Neuron (in vitro differentiated cells): ENCODE results near the gene RABAC1.
"Not testable (repeated sequence)": the region's sequence is repeated elsewhere in the genome, so short reads cannot be mapped to it uniquely, and the experiment has no call there.

Source experiments
- H2AFZ ChIP-seq: one replicate; pipeline ENCODE4 v1.6.1; 2013; ENCODE audit warnings: low read depth, mild to moderate bottlenecking, inconsistent platforms, low read length, moderate library complexity
- H3K27me3 ChIP-seq: one replicate; pipeline ENCODE4 v1.6.1; 2013; ENCODE audit warnings: low read length; ENCODE audit not compliant: insufficient read depth
- H3K36me3 ChIP-seq: one replicate; pipeline ENCODE4 v1.6.1; 2013; ENCODE audit warnings: low read length; ENCODE audit not compliant: insufficient read depth
- H3K4me1 ChIP-seq: one replicate; pipeline ENCODE4 v1.6.1; 2013; ENCODE audit warnings: low read length; ENCODE audit not compliant: insufficient read depth
- H3K4me3 ChIP-seq: 2 replicates; pipeline ENCODE4 v1.5.1; 2013; ENCODE audit warnings: mild to moderate bottlenecking, low read length, moderate library complexity
- H3K9me3 ChIP-seq: one replicate; pipeline ENCODE4 v1.6.1; 2013; ENCODE audit warnings: low read length

RABAC1 gene

GRCh38 chr19:41918095-41918494, 41.0 kb downstream of the RABAC1 start:
- no peak overlapping the region for H3K4me3 ChIP-seq
- no peaks in the 10 kb centered on the region for H3K36me3 ChIP-seq
- peaks cover 61% of the 10 kb centered on the region for H3K27me3 ChIP-seq
- H3K4me1 ChIP-seq = no peaks in the 10 kb centered on the region
- H3K9me3 ChIP-seq = no peaks in the 10 kb centered on the region
- no peak overlapping the region for H2AFZ ChIP-seq

- no peaks in the 10 kb centered on the region for H3K9me3 ChIP-seq
- no peaks in the 10 kb centered on the region for H3K36me3 ChIP-seq
- H2AFZ ChIP-seq = no peak overlapping the region
- no peaks in the 10 kb centered on the region for H3K4me1 ChIP-seq
- peaks cover 60% of the 10 kb centered on the region for H3K27me3 ChIP-seq
- H3K4me3 ChIP-seq = no peak overlapping the region
These were observed 41.4 kb downstream of the RABAC1 start for GRCh38 chr19:41917676-41918075.

- no peaks in the 10 kb centered on the region for H3K4me1 ChIP-seq
- no peak overlapping the region for H2AFZ ChIP-seq
- H3K9me3 ChIP-seq = no peaks in the 10 kb centered on the region
- H3K4me3 ChIP-seq = no peak overlapping the region
- H3K36me3 ChIP-seq = no peaks in the 10 kb centered on the region
- peaks cover 61% of the 10 kb centered on the region for H3K27me3 ChIP-seq
These were observed 43.2 kb downstream of the RABAC1 start for GRCh38 chr19:41915776-41916414.

DNA sequence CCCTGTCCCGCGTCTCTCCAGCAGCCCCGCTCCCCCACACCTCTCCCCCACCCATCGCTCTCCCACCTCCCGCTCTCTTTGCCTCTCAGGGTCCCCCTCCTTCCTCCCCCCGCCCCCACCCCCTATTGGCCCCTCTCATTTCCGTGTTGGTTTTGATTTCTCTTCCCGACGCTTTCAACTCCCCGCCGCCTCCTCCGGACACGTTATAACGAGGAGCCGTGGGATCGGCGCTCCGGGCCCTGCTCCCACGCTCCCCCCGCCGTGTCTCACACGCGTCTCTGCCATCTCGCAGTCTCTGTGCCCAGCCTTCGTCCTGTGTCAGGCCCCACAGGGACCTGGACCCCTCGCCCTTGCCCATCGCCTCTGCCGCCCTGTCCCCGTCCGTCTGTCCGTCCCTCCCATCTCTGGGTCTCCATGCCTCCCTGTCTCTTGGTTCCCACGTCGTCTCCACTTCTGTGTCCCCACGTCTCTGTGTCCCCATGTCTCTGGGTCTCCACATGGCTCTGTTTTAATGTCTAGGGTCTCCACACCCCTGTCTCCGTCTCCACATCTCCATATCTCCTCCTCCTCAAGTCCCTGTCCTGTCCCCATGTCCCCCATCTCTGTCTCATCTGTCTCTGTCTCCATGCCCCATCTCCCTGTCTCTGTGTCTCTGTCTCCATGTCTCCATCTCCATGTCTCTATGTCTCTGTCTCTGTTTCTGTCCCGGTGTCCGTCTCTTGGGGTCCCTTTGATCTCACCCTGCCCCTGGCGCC, 43.9 kb downstream of the RABAC1 start:
- Histone ChIP-seq H2AFZ (no peak overlapping the region), H3K4me3 (no peak overlapping the region), H3K36me3 (no peaks in the 10 kb centered on the region), H3K4me1 (no peaks in the 10 kb centered on the region), H3K27me3 (peaks cover 55% of the 10 kb centered on the region), H3K9me3 (no peaks in the 10 kb centered on the region)

- H3K36me3 ChIP-seq, H3K9me3 ChIP-seq, H3K4me1 ChIP-seq, H3K4me3 ChIP-seq, H2AFZ ChIP-seq: not testable (repeated sequence)
- peaks cover 52% of the 10 kb centered on the region for H3K27me3 ChIP-seq
These were observed 44.7 kb downstream of the RABAC1 start for GRCh38 chr19:41914424-41914834.

DNA sequence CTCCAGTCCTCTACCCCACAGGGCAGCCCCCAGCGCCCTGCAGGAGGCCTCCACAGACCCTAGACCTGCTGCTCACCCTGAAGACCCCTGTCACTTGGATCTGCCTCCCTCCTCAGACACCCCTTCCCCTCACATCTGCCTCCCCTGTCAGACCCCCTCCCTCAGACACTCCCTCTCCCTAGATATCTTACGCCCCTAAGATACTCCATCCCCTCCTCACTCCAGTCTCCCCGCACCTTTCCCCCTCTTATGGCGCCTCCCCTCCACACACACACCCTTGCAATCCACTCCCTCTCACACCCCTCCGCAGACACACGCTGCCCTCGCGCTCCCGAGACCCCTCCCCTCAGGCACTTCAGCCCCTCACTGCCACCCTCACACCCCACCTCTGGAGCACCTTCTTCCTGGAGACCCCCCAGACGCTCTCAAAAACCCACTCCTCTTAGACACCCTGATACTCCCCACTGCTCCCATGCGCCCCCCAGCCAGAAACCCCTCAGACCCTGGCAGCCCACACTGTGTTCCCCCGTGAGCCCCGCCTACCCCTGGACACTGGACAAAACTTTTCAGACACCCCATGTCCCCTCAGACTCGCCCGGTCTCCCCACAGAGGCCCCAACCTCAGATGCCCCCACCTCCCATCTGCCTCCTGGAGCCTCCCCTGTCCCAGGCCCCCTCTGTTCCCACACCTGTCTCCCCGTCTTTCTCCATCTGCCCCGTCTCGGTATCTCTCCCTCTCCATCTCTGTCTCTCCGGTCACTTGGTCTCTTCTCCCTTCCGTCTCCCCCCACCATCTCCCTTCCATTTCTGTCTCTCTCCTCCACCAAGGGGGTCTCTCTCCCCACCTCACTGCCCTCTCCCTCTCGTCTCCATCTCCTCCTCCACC, 45.3 kb downstream of the RABAC1 start:
- H3K4me3 ChIP-seq = no peak overlapping the region
- H2AFZ ChIP-seq = no peak overlapping the region
- peaks cover 52% of the 10 kb centered on the region for H3K27me3 ChIP-seq
- H3K9me3 ChIP-seq = no peaks in the 10 kb centered on the region
- H3K36me3 ChIP-seq = no peaks in the 10 kb centered on the region
- H3K4me1 ChIP-seq = no peaks in the 10 kb centered on the region

DNA sequence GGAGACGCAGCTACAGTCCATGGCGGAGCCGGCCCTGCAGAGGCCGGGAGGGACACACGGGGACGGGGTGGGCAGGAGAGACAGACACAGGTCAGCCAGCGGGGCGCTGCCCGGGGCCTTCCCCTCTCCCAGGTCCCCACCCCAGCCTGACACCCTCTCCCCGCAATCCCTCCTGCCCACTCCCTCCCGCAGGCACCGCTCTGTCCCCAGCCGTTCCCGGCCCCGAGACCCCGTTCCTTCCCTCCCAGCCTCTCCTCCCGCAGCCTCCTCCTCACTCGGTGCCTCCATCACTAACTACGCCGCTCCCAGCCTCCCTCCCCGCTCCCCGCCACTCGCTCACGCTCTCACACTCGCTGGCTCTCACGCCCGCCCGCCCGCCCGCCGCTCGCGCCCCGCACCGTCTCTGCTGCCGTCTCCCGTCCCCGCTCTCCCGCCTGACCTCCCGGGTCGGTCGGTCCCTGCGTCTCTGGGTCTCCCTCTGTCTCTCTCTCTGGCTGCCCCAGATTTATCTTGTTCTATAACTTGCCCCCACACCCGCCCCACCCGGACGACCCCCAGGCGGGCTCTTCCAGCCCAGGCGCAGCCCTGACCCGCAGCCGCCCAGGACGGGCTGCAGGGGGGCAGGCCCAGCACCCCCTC, 46.1 kb downstream of the RABAC1 start:
- no peaks in the 10 kb centered on the region for H3K36me3 ChIP-seq
- H3K27me3 ChIP-seq = peaks cover 52% of the 10 kb centered on the region
- no peak overlapping the region for H3K4me3 ChIP-seq
- H3K9me3 ChIP-seq = no peaks in the 10 kb centered on the region
- no peaks in the 10 kb centered on the region for H3K4me1 ChIP-seq
- H2AFZ ChIP-seq = no peak overlapping the region

GRCh38 chr19:41911889-41912731, 47.0 kb downstream of the RABAC1 start:
- Histone ChIP-seq H3K27me3 (peaks cover 52% of the 10 kb centered on the region), H3K36me3 (no peaks in the 10 kb centered on the region), H2AFZ (no peak overlapping the region), H3K9me3 (no peaks in the 10 kb centered on the region), H3K4me1 (no peaks in the 10 kb centered on the region), H3K4me3 (no peak overlapping the region)

GRCh38 chr19:41910992-41911888, 47.9 kb downstream of the RABAC1 start:
- H3K4me3 ChIP-seq = no peak overlapping the region
- no peaks in the 10 kb centered on the region for H3K9me3 ChIP-seq
- no peaks in the 10 kb centered on the region for H3K4me1 ChIP-seq
- H3K36me3 ChIP-seq = no peaks in the 10 kb centered on the region
- no peak overlapping the region for H2AFZ ChIP-seq
- peaks cover 43% of the 10 kb centered on the region for H3K27me3 ChIP-seq

GRCh38 chr19:41910240-41910991, 48.7 kb downstream of the RABAC1 start:
- H2AFZ ChIP-seq = no peak overlapping the region
- no peaks in the 10 kb centered on the region for H3K9me3 ChIP-seq
- no peaks in the 10 kb centered on the region for H3K4me1 ChIP-seq
- no peak overlapping the region for H3K4me3 ChIP-seq
- H3K27me3 ChIP-seq = peaks cover 36% of the 10 kb centered on the region
- peaks cover under 1% of the 10 kb centered on the region for H3K36me3 ChIP-seq

GRCh38 chr19:41909706-41910105, 49.4 kb downstream of the RABAC1 start:
- no peaks in the 10 kb centered on the region for H3K9me3 ChIP-seq
- H3K4me1 ChIP-seq = no peaks in the 10 kb centered on the region
- H3K4me3 ChIP-seq = no peak overlapping the region
- no peak overlapping the region for H2AFZ ChIP-seq
- H3K36me3 ChIP-seq = peaks cover 4% of the 10 kb centered on the region
- H3K27me3 ChIP-seq = peaks cover 32% of the 10 kb centered on the region
